Measurements from ENCODE around the gene SIRT1.

Gene SIRT1

DNA sequence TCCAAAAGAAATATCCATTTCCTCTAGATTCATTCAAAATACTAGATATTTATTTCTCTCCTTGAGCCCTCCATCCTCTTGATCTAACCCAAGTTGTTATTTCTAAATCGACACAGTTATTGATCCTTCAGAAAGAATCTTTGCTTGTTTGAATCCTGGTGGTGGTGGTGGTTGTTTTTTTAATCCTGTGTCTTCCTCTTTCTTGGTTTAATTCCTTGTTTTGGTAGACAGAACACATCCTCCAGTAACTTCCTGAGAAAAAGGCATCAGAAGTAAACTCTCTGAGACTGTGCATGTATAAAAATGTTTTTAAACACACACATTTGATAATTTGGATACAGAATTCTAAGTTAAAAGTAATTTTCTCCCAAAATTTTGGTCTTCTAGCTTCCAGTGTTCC, 49.9 kb downstream of the SIRT1 start:
- Histone ChIP-seq H3K4me2 (ENCODE audit: insufficient read depth, low read length, poor library complexity, severe bottlenecking) (no peak overlapping the region), H3K4me3 (ENCODE audit: low read length in 2 of 2) (no peak overlapping the region), H3K27me3 (ENCODE audit: control insufficient read depth in 3 of 3, insufficient read depth in 3 of 3, low read depth in 1 of 3, low read length in 3 of 3) (no peaks in the 10 kb centered on the region), H3K4me1 (ENCODE audit: control insufficient read depth in 2 of 2, insufficient read depth in 1 of 2, low read depth in 1 of 2, low read length in 2 of 2) (no peaks in the 10 kb centered on the region), H3K27ac (replicated peaks; ENCODE audit: low read length) (no peak overlapping the region), H4K91ac (ENCODE audit: low read depth, low read length, poor library complexity) (no peak overlapping the region), H2BK120ac (ENCODE audit: low read depth, low read length) (no peak overlapping the region), H3K9ac (ENCODE audit: low read depth, low read length, poor library complexity) (no peak overlapping the region), H3K9me3 (replicated peaks in 1 of 2; ENCODE audit: control insufficient read depth in 2 of 2, insufficient read depth in 1 of 2, low read depth in 1 of 2, low read length in 2 of 2) (no peaks in the 10 kb centered on the region), H2AK5ac (ENCODE audit: low read depth, low read length) (no peak overlapping the region), H3K79me1 (ENCODE audit: low read depth, low read length) (no peaks in the 10 kb centered on the region), H2BK12ac (ENCODE audit: low read length) (no peak overlapping the region), H2BK15ac (ENCODE audit: low read length) (no peak overlapping the region), H3K23ac (ENCODE audit: low read depth, low read length, poor library complexity) (no peak overlapping the region), H3K18ac (ENCODE audit: low read length) (no peak overlapping the region), H2BK5ac (ENCODE audit: low read length) (no peak overlapping the region), H3K36me3 (replicated peaks in 1 of 2; ENCODE audit: control insufficient read depth in 2 of 2, insufficient read depth in 2 of 2, low read length in 2 of 2) (peaks cover 2 to 58% of the 10 kb centered on the region in 2 donors), H3K14ac (ENCODE audit: low read length) (no peak overlapping the region), H3K4ac (ENCODE audit: low read length) (no peak overlapping the region), H4K8ac (ENCODE audit: low read depth, low read length) (no peak overlapping the region), H2AFZ (ENCODE audit: low read length) (no peak overlapping the region)
- no peak for DNase-seq (ENCODE audit: low spot score)
- no CpG with 5 or more reads among the region's 1 CpG for WGBS, 2 donors (ENCODE audit: extremely low coverage in 2 of 2, insufficient read length in 2 of 2, insufficient replicate concordance in 1 of 2)

DNA sequence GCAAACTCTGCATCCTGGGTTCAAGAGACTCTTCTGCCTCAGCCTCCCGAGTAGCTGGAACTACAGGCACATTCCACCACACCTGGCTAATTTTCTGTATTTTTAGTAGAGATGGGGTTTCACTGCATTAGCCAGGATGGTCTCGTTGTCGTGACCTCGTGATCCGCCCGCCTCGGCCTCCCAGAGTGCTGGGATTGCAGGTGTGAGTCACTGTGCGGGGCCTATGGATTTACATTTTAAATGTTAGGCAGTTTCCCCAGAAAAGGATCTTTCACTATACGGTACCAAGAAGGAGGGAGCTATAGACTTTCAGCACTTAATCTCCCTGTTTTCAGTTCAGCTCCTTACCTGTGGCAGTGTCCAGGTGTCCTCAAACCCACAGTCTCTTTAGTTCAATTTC, 50.8 kb downstream of the SIRT1 start:
- DNase-seq (ENCODE audit: low spot score) = no peak
- Histone ChIP-seq H2BK120ac (ENCODE audit: low read depth, low read length) (no peak overlapping the region), H3K27ac (replicated peaks; ENCODE audit: low read length) (no peak overlapping the region), H3K9me3 (replicated peaks in 1 of 2; ENCODE audit: control insufficient read depth in 2 of 2, insufficient read depth in 1 of 2, low read depth in 1 of 2, low read length in 2 of 2) (no peaks in the 10 kb centered on the region), H3K4me3 (ENCODE audit: low read length in 2 of 2) (no peak overlapping the region), H3K4me2 (ENCODE audit: insufficient read depth, low read length, poor library complexity, severe bottlenecking) (no peak overlapping the region), H3K14ac (ENCODE audit: low read length) (no peak overlapping the region), H2BK5ac (ENCODE audit: low read length) (no peak overlapping the region), H4K8ac (ENCODE audit: low read depth, low read length) (no peak overlapping the region), H3K9ac (ENCODE audit: low read depth, low read length, poor library complexity) (no peak overlapping the region), H3K79me1 (ENCODE audit: low read depth, low read length) (no peaks in the 10 kb centered on the region), H2BK12ac (ENCODE audit: low read length) (no peak overlapping the region), H3K36me3 (replicated peaks in 1 of 2; ENCODE audit: control insufficient read depth in 2 of 2, insufficient read depth in 2 of 2, low read length in 2 of 2) (peaks cover 2 to 57% of the 10 kb centered on the region in 2 donors), H3K27me3 (ENCODE audit: control insufficient read depth in 3 of 3, insufficient read depth in 3 of 3, low read depth in 1 of 3, low read length in 3 of 3) (no peaks in the 10 kb centered on the region), H2AK5ac (ENCODE audit: low read depth, low read length) (no peak overlapping the region), H2AFZ (ENCODE audit: low read length) (no peak overlapping the region), H4K91ac (ENCODE audit: low read depth, low read length, poor library complexity) (no peak overlapping the region), H3K18ac (ENCODE audit: low read length) (no peak overlapping the region), H3K23ac (ENCODE audit: low read depth, low read length, poor library complexity) (no peak overlapping the region), H3K4me1 (ENCODE audit: control insufficient read depth in 2 of 2, insufficient read depth in 1 of 2, low read depth in 1 of 2, low read length in 2 of 2) (no peaks in the 10 kb centered on the region), H2BK15ac (ENCODE audit: low read length) (no peak overlapping the region), H3K4ac (ENCODE audit: low read length) (no peak overlapping the region)
- no CpG with 5 or more reads among the region's 9 CpGs for WGBS, 2 donors (ENCODE audit: extremely low coverage in 2 of 2, insufficient read length in 2 of 2, insufficient replicate concordance in 1 of 2)

DNA sequence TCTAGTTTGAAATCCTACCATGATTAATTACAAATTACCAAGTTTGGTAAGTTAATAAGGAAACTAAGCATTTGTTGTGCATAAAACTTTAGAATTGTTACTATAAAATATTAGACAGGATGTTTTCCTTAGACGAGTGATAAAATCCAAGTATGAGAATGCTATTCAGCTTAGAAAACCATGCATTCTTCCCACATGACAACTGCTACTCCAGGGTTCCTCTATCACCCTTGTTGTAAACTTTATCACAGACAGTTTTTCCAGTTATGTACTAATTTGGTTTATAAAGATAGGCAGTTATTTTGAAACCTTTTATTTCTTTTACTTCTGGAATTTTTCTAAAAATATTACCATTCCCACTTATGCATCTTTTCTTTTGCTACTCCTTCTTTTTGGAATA, 52.0 kb downstream of the SIRT1 start:
- no CpG with 5 or more reads among the region's 1 CpG for WGBS, 2 donors (ENCODE audit: extremely low coverage in 2 of 2, insufficient read length in 2 of 2, insufficient replicate concordance in 1 of 2)
- no peak overlapping the region for H2AFZ ChIP-seq (ENCODE audit: low read length)
- H4K91ac ChIP-seq (ENCODE audit: low read depth, low read length, poor library complexity) = no peak overlapping the region
- no peak overlapping the region for H3K4me3 ChIP-seq (ENCODE audit: low read length in 2 of 2)
- no peak overlapping the region for H3K14ac ChIP-seq (ENCODE audit: low read length)
- no peak overlapping the region for H2AK5ac ChIP-seq (ENCODE audit: low read depth, low read length)
- no peak overlapping the region for H2BK120ac ChIP-seq (ENCODE audit: low read depth, low read length)
- H3K27ac ChIP-seq (replicated peaks; ENCODE audit: low read length) = no peak overlapping the region
- no peak overlapping the region for H3K4ac ChIP-seq (ENCODE audit: low read length)
- no peaks in the 10 kb centered on the region for H3K27me3 ChIP-seq (ENCODE audit: control insufficient read depth in 3 of 3, insufficient read depth in 3 of 3, low read depth in 1 of 3, low read length in 3 of 3)
- H3K9ac ChIP-seq (ENCODE audit: low read depth, low read length, poor library complexity) = no peak overlapping the region
- H3K9me3 ChIP-seq (replicated peaks in 1 of 2; ENCODE audit: control insufficient read depth in 2 of 2, insufficient read depth in 1 of 2, low read depth in 1 of 2, low read length in 2 of 2) = no peaks in the 10 kb centered on the region
- H3K36me3 ChIP-seq (replicated peaks in 1 of 2; ENCODE audit: control insufficient read depth in 2 of 2, insufficient read depth in 2 of 2, low read length in 2 of 2) = peaks cover 2 to 46% of the 10 kb centered on the region in 2 donors
- H4K8ac ChIP-seq (ENCODE audit: low read depth, low read length) = no peak overlapping the region
- no peak overlapping the region for H2BK12ac ChIP-seq (ENCODE audit: low read length)
- H2BK5ac ChIP-seq (ENCODE audit: low read length) = no peak overlapping the region
- no peaks in the 10 kb centered on the region for H3K4me1 ChIP-seq (ENCODE audit: control insufficient read depth in 2 of 2, insufficient read depth in 1 of 2, low read depth in 1 of 2, low read length in 2 of 2)
- DNase-seq (ENCODE audit: low spot score) = no peak
- H2BK15ac ChIP-seq (ENCODE audit: low read length) = no peak overlapping the region
- no peaks in the 10 kb centered on the region for H3K79me1 ChIP-seq (ENCODE audit: low read depth, low read length)
- no peak overlapping the region for H3K4me2 ChIP-seq (ENCODE audit: insufficient read depth, low read length, poor library complexity, severe bottlenecking)
- H3K18ac ChIP-seq (ENCODE audit: low read length) = no peak overlapping the region
- no peak overlapping the region for H3K23ac ChIP-seq (ENCODE audit: low read depth, low read length, poor library complexity)

DNA sequence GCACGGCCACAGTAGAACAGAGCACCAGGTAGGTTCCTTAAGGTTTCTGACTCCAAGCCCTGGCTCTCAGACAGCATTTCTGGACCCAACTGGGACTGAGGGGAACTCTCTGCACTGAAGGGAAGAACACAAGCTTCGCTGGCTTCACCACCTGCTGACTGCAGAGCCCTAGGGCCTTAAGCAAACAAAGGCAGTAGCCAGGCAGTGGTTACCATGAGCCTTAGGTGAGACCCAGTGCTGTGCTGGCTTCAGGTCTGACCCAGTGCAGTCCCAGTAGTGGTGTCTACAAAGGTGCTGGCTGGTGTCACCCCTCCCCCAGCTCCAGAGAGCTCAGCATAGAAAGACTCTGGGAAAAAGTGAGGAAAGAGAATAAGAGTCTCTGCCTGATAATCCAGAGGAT, 59.5 kb downstream of the SIRT1 start:
- Histone ChIP-seq H3K4me3 (ENCODE audit: low read length in 2 of 2) (no peak overlapping the region), H3K18ac (ENCODE audit: low read length) (peak overlapping the region; percentile 48), H3K4me2 (ENCODE audit: insufficient read depth, low read length, poor library complexity, severe bottlenecking) (no peak overlapping the region), H3K23ac (ENCODE audit: low read depth, low read length, poor library complexity) (no peak overlapping the region), H2AFZ (ENCODE audit: low read length) (no peak overlapping the region), H2AK5ac (ENCODE audit: low read depth, low read length) (no peak overlapping the region), H3K4ac (ENCODE audit: low read length) (no peak overlapping the region), H2BK120ac (ENCODE audit: low read depth, low read length) (no peak overlapping the region), H3K14ac (ENCODE audit: low read length) (no peak overlapping the region), H3K36me3 (replicated peaks in 1 of 2; ENCODE audit: control insufficient read depth in 2 of 2, insufficient read depth in 2 of 2, low read length in 2 of 2) (peaks cover 2 to 31% of the 10 kb centered on the region in 2 donors), H2BK12ac (ENCODE audit: low read length) (no peak overlapping the region), H3K27me3 (ENCODE audit: control insufficient read depth in 3 of 3, insufficient read depth in 3 of 3, low read depth in 1 of 3, low read length in 3 of 3) (no peaks in the 10 kb centered on the region), H4K8ac (ENCODE audit: low read depth, low read length) (no peak overlapping the region), H2BK5ac (ENCODE audit: low read length) (no peak overlapping the region), H3K9ac (ENCODE audit: low read depth, low read length, poor library complexity) (no peak overlapping the region), H3K79me1 (ENCODE audit: low read depth, low read length) (no peaks in the 10 kb centered on the region), H2BK15ac (ENCODE audit: low read length) (no peak overlapping the region), H3K4me1 (ENCODE audit: control insufficient read depth in 2 of 2, insufficient read depth in 1 of 2, low read depth in 1 of 2, low read length in 2 of 2) (peaks cover 0 to 2% of the 10 kb centered on the region in 2 donors), H4K91ac (ENCODE audit: low read depth, low read length, poor library complexity) (no peak overlapping the region), H3K27ac (replicated peaks; ENCODE audit: low read length) (no peak overlapping the region), H3K9me3 (replicated peaks in 1 of 2; ENCODE audit: control insufficient read depth in 2 of 2, insufficient read depth in 1 of 2, low read depth in 1 of 2, low read length in 2 of 2) (no peaks in the 10 kb centered on the region)
- no CpG with 5 or more reads among the region's 2 CpGs for WGBS, 2 donors (ENCODE audit: extremely low coverage in 2 of 2, insufficient read length in 2 of 2, insufficient replicate concordance in 1 of 2)
- DNase-seq (ENCODE audit: low spot score) = no peak

Measured in neuronal stem cell (in vitro differentiated cells).